GM23338 (cell line): ENCODE results near the gene PCSK5. TPM values are rescaled to one million over a fixed set of nuclear protein-coding genes. Genes with fewer than 3 reads are reported as not detected.

Experiments
- ATAC-seq: fragments of 200-7000 bp; cut with Tn5 transposase; 3 replicates; pipeline ENCODE4 v1.9.1; 2020
- DNase-seq: peaks from one replicate; pipeline ENCODE4 v3.0.0-alpha.2; 2015; ENCODE audit warnings: low spot score
- H2AFZ ChIP-seq: fragments of 200-600 bp; sonication (generic); 2 replicates; pipeline ENCODE4 v1.8.0; 2016; ENCODE audit warnings: antibody characterized with exemption, mild to moderate bottlenecking, moderate library complexity
- H3F3A ChIP-seq: fragments of 200-600 bp; sonication (generic); replicated peaks from 2 replicates; pipeline ENCODE4 v1.8.0; 2017; ENCODE audit warnings: antibody characterized with exemption, mixed run types, low read depth
- H3K27ac ChIP-seq: fragments of 200-600 bp; sonication (generic); 2 replicates; pipeline ENCODE4 v1.6.1; 2016; ENCODE audit warnings: low read depth
- H3K27me3 ChIP-seq: fragments of 200-600 bp; sonication (generic); 2 replicates; pipeline ENCODE4 v1.8.0; 2016; ENCODE audit warnings: mild to moderate bottlenecking, mixed run types, moderate library complexity; ENCODE audit not compliant: insufficient read depth
- H3K36me3 ChIP-seq: fragments of 200-600 bp; sonication (generic); 2 replicates; pipeline ENCODE4 v1.8.0; 2016; ENCODE audit warnings: mild to moderate bottlenecking; ENCODE audit not compliant: insufficient read depth
- H3K4me1 ChIP-seq: fragments of 200-600 bp; sonication (generic); 2 replicates; pipeline ENCODE4 v1.8.0; 2016; ENCODE audit warnings: mild to moderate bottlenecking, moderate library complexity; ENCODE audit not compliant: insufficient read depth
- H3K4me2 ChIP-seq: fragments of 200-600 bp; sonication (generic); 2 replicates; pipeline ENCODE4 v1.7.1; 2017; ENCODE audit warnings: mixed run types
- H3K4me3 ChIP-seq: fragments of 200-600 bp; sonication (generic); 2 replicates; pipeline ENCODE4 v1.6.1; 2016; ENCODE audit warnings: mixed run types
- H3K79me2 ChIP-seq: fragments of 200-600 bp; sonication (generic); replicated peaks from 2 replicates; pipeline ENCODE4 v1.8.0; 2017; ENCODE audit warnings: mild to moderate bottlenecking; ENCODE audit not compliant: insufficient read depth
- H3K9me2 ChIP-seq: fragments of 200-600 bp; sonication (generic); 2 replicates; pipeline ENCODE4 v1.8.0; 2017; ENCODE audit not compliant: insufficient read depth
- H4K20me1 ChIP-seq: fragments of 200-600 bp; sonication (generic); replicated peaks from 2 replicates; pipeline ENCODE4 v1.8.0; 2017; ENCODE audit warnings: mild to moderate bottlenecking; ENCODE audit not compliant: insufficient read depth
- H3K27ac Mint-ChIP-seq: 2 replicates; pipeline ENCODE4 v1.8.0; 2020; ENCODE audit warnings: inconsistent platforms, mild to moderate bottlenecking, moderate library complexity, mixed read lengths
- H3K27me3 Mint-ChIP-seq: 3 replicates; pipeline ENCODE4 v1.8.0; 2022; ENCODE audit warnings: low read depth, mild to moderate bottlenecking, moderate library complexity, mixed read lengths, inconsistent platforms; ENCODE audit not compliant: insufficient read depth, poor library complexity
- H3K36me3 Mint-ChIP-seq: 3 replicates; pipeline ENCODE4 v1.8.0; 2021; ENCODE audit warnings: low read depth, mild to moderate bottlenecking, inconsistent platforms, moderate library complexity, mixed read lengths
- H3K4me1 Mint-ChIP-seq: 3 replicates; pipeline ENCODE4 v1.8.0; 2020; ENCODE audit warnings: mild to moderate bottlenecking, inconsistent platforms, mixed read lengths
- H3K4me3 Mint-ChIP-seq: 3 replicates; pipeline ENCODE4 v1.8.0; 2021; ENCODE audit warnings: moderate library complexity, mild to moderate bottlenecking, inconsistent platforms, mixed read lengths
- H3K9me3 Mint-ChIP-seq: 3 replicates; pipeline ENCODE4 v1.8.0; 2020; ENCODE audit warnings: moderate library complexity, mild to moderate bottlenecking, inconsistent platforms, mixed read lengths
- CREB1 ChIP-seq: fragments of 250-450 bp; sonication (Bioruptor Pico); IDR thresholded peaks from 2 replicates; pipeline ENCODE4 v1.5.0; 2020; ENCODE audit warnings: low read depth, mild to moderate bottlenecking, moderate library complexity
- ETS1 ChIP-seq: IDR thresholded peaks from 2 replicates; pipeline ENCODE4 v1.6.1; 2016; ENCODE audit warnings: antibody characterized with exemption
- JUNB ChIP-seq: IDR thresholded peaks from one replicate; pipeline ENCODE4 v1.6.1; 2016; ENCODE audit warnings: antibody characterized with exemption; ENCODE audit not compliant: unreplicated experiment
- ZNF114 ChIP-seq: fragments of 250-450 bp; sonication (Bioruptor Pico); IDR thresholded peaks from 2 replicates; pipeline ENCODE4 v1.5.0; 2020; ENCODE audit warnings: mild to moderate bottlenecking, moderate library complexity
- ZNF331 ChIP-seq: fragments of 250-450 bp; sonication (Bioruptor Pico); IDR thresholded peaks from 2 replicates; pipeline ENCODE4 v1.5.0; 2020; ENCODE audit warnings: low read depth, mild to moderate bottlenecking, moderate library complexity
- ZNF462 ChIP-seq: fragments of 250-450 bp; sonication (Bioruptor Pico); IDR thresholded peaks from 2 replicates; pipeline ENCODE4 v1.5.0; 2020; ENCODE audit warnings: mild to moderate bottlenecking, moderate library complexity
- polyA plus RNA-seq: library from polyadenylated mRNA; unstranded; fragments of >200 nt; fragmentation: Nextera tagmentation; extraction: Ambion mirVana; gene quantifications from 2 replicates; pipeline ENCODE4 v1.2.1, GENCODE V29; 2016
- total RNA-seq: library from RNA; depleted of rRNA; stranded (reverse); fragments of >200 nt; shearing (Covaris generic); gene quantifications from 2 replicates; pipeline ENCODE4 v1.2.3, GENCODE V29; 2014

PCSK5 gene
- total and polyA plus RNA-seq, 2 experiments from 2014 or later: 12.3 to 34.8 TPM

GRCh38 chr9:76396144-76396543 is 505.7 kb downstream of the PCSK5 start (continued):
- no peak for TF ChIP-seq ETS1
- no peak for TF ChIP-seq ZNF331 (CRISPR knock-in tag)
- no peak for TF ChIP-seq ZNF462 (CRISPR knock-in tag)
- no peak for TF ChIP-seq ZNF114 (CRISPR knock-in tag)
- no peak for TF ChIP-seq JUNB
- TF ChIP-seq CREB1 (CRISPR knock-in tag): no peak

- Histone ChIP-seq H3K9me2 (no peaks in the 10 kb centered on the region), H3K4me3 (no peak overlapping the region), H2AFZ (no peak overlapping the region), H4K20me1 (no peaks in the 10 kb centered on the region), H3K27ac (no peak overlapping the region), H3F3A (peaks cover 10% of the 10 kb centered on the region), H3K4me1 (no peaks in the 10 kb centered on the region; the same call in 1 of the 2 replicates), H3K27me3 (no peaks in the 10 kb centered on the region), H3K4me2 (no peak overlapping the region), H3K79me2 (peaks cover 16% of the 10 kb centered on the region), H3K36me3 (no peaks in the 10 kb centered on the region)
- no peak for ATAC-seq
- no peak for DNase-seq
- Mint-ChIP-seq H3K27me3 (peaks cover 3% of the 10 kb centered on the region), H3K36me3 (peaks cover 12% of the 10 kb centered on the region; the same call in 2 of the 3 replicates), H3K4me3 (no peak overlapping the region), H3K27ac (no peak overlapping the region), H3K9me3 (peaks cover 2% of the 10 kb centered on the region; the same call in 1 of the 3 replicates), H3K4me1 (peaks cover 2% of the 10 kb centered on the region; the same call in 1 of the 3 replicates)
- TF ChIP-seq ZNF331 (CRISPR knock-in tag): no peak
Observed at GRCh38 chr9:76396597-76396996, 506.1 kb downstream of the PCSK5 start.
